Hepatocyte (in vitro differentiated cells): ENCODE measurements around the gene ZPBP2.

ENCODE experiments used
- CTCF ChIP-seq: fragments of 200-600 bp; sonication (generic); IDR thresholded peaks from 2 replicates; pipeline ENCODE4 v1.5.1; 2016; ENCODE audit warnings: antibody characterized with exemption, mild to moderate bottlenecking; ENCODE audit not compliant: poor library complexity
- EZH2 ChIP-seq: fragments of 200-600 bp; sonication (generic); IDR thresholded peaks from 2 replicates; pipeline ENCODE4 v1.6.1; 2016; ENCODE audit warnings: antibody characterized with exemption, mild to moderate bottlenecking, borderline replicate concordance
- EZH2phosphoT487 ChIP-seq: fragments of 200-600 bp; sonication (generic); IDR thresholded peaks from one replicate; pipeline ENCODE4 v1.6.1; 2018; ENCODE audit warnings: antibody characterized with exemption, mild to moderate bottlenecking, low read depth, moderate library complexity; ENCODE audit not compliant: unreplicated experiment, severe bottlenecking

DNA sequence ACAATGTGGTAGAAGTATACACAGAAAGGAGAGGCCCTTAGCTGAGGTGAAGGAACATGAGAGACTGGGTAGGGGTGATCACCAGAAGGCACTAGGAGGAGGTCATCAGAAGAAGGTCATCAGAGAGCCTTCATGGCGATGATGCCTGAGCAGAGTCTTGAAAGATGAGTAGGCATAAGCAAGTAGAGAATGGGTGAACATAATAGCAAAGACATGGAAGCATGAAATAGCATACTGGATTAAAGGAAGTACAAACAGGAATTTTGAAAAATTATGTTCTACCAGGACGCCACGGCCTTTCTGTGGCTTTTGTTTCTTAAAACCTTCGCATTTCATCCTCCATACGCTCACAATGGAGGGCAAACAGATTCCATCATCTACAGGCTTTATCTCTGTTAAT, 6.8 kb upstream of the ZPBP2 start:
- no peak for TF ChIP-seq EZH2phosphoT487
- TF ChIP-seq CTCF, result no peak
- no peak for TF ChIP-seq EZH2
